Measurements from ENCODE around the gene CDH13.

CDH13 gene

DNA sequence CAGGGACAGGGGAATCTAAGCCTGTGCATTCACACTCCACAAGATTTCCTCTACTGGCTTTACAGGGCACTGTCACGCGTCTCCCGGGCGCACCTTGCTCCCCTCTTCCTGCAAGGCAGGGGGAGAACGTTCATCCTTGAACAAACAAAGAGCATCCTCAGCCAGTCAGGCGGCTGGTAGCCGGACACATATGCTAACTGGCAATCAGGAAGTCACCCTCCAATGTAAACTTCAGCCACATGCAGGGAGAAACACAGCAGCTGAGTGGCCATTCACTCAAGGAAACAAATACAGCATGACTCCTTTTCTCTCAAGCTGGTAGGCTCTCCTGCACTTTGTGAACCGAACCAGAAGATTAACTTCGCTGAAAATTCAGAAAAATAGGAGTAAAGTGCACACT is 1170.2 kb downstream of the CDH13 start:
- DNase-seq: no peak

DNA sequence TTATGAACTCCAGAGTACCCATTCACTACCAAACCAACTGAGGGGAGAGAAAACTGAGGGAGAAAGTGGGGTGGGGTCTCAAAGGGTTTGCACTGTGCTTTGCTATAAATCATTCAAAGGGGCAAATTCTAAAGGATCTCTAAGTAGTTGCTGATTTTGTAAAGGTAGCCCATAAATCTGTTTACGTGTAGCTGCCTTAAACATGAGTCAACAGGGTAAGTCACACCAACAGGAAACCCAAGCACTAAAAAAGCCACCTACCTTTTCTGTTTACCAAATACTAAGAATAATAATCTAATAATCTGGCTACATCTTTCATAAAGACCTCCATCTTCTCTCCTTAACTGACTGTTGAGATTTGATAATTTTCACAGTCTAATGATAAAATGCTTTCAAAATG is 1172.6 kb downstream of the CDH13 start:
- DNase-seq: no peak

DNA sequence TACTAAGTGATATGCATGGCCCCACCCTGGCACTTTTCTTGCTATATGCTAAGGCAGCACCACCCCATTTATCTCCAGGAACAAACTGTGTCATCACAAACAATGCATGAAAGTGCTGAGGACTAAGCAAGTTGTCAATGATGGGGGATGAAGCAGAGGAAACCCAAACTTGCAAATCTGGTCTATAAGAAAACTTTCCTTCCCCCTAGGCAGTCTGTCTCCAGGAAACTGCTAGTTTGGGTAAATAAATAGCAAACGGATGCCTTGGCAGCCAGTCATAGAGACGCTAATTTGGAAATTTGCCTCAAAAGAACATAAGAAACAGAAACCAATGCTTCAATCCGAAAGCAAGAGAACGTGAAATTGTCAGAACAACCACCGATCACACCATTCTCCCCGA is 1175.4 kb downstream of the CDH13 start:
- no peak for DNase-seq

DNA sequence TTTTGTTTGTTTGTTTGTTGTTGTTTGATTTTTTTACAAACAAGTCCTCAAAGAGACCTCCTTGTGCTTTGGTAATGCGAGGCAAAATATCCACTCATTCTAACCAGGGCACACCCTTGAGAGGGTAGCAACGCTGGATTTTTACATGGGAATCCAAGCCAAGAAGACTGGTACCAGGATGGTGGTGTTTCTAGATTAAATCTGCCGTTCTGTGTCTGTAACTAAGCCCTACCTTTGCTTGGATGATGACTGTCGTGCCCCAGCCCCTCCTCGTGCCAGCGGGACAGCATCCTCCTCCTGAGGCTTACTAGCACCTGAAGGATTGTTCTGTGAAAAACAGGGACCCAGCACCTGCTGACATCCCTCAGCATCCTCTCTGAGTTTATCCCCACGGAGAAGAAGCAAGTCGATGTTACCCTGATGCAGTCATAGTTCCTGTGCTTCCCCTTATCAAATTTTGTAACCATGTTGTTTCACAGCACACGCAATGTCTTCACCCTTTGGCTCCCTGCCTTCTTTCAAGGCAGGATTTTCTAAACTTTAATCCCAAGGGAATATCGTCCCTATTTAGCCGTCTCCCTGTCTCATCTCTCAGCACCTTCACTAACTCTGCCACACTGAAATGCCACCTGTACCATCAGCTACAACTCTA is 1175.9 kb downstream of the CDH13 start:
- DNase-seq: no peak

DNA sequence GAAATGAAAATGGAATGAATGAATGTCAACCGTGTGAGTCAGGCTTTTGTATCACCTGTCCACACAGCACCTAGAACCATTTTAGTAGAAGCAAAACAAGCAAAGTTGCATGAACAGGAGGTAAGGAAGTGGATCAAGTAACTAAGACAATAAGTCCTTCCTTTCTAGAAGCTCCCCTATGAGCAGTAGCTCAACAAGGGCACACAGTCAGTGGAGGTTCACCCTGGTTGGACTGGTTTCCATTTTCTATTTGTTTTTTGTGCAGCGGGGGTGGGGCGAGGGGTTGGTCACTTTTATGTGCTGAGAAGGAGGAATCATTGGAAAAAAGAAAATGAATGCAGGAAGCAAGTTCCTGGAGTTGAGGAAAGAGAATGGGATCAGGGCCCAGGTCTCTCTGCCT is 1177.0 kb downstream of the CDH13 start:
- no peak for DNase-seq

DNA sequence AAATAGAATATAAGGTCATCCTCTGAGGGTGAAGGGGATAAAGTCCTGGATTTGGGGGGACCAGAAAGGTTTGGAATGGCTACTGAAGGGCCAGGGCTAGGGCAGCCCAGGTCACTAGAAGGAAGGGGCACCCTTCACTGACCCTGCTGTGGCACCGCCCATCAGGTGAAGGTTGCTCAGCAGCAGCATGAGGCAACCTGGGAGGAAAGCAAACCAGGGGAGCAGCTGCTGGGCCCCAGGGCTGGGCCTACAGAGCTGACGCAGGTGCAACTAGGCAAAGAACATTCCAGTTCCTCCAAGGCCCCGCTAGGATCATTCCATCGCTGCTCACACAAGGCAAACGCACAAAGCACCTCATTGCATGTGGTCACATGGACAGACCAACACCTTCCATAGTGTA is 1177.6 kb downstream of the CDH13 start:
- DNase-seq: no peak

DNA sequence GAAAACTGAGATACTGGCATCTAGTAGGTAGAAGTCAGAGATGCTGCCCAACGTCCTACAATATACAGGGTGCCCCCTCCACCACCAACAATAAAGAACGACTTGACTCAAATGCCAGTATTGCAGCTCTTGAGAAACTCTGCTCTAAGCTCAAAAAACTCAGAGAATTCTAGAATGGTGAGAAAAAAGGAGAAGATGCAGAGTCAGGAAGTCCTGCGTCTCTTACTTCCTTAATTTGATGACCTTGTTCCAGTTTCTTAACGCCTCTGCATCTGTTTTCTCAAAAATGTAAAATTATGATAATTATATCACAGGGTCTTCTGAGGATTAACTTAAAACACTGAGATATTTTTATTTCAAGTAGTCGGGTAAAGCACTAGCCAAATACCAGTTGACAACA is 1179.3 kb downstream of the CDH13 start:
- DNase-seq: no peak

DNA sequence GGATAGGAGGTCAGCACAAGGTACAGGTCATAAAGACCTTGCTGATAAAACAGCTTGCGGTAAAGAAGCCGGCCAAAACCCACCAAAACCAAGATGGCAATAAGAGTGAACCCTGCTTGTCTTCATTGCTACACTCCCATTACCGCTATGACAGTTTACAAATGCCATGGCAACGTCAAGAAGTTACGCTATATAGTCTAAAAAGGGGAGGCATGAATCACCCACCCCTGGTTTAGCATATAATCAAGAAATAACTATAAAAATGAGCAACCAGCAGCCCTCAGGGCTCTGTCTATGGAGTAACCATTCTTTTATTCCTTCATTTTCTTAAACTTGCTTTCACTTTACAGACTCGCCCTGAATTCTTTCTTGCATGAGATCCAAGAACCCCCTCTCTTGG is 1180.0 kb downstream of the CDH13 start:
- no peak for DNase-seq

DNA sequence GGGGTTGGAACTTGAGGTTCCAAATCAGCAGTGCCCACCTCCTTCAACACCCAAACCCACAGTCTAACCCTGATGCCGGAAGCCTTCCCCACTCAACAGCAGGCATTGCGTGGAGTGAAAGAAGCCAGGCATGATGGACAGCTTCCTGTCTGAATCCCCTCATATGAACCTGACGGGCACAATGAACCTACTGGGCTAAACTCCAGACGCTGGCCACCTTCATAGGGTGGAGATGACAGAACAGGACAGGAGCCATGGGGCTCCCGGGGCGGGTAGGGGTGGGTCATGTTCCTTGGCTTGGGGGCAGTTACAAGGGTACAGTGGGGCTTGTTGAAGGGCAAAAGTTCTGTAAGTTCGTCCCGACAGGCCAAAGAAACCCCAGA is 1180.5 kb downstream of the CDH13 start:
- no peak for DNase-seq

DNA sequence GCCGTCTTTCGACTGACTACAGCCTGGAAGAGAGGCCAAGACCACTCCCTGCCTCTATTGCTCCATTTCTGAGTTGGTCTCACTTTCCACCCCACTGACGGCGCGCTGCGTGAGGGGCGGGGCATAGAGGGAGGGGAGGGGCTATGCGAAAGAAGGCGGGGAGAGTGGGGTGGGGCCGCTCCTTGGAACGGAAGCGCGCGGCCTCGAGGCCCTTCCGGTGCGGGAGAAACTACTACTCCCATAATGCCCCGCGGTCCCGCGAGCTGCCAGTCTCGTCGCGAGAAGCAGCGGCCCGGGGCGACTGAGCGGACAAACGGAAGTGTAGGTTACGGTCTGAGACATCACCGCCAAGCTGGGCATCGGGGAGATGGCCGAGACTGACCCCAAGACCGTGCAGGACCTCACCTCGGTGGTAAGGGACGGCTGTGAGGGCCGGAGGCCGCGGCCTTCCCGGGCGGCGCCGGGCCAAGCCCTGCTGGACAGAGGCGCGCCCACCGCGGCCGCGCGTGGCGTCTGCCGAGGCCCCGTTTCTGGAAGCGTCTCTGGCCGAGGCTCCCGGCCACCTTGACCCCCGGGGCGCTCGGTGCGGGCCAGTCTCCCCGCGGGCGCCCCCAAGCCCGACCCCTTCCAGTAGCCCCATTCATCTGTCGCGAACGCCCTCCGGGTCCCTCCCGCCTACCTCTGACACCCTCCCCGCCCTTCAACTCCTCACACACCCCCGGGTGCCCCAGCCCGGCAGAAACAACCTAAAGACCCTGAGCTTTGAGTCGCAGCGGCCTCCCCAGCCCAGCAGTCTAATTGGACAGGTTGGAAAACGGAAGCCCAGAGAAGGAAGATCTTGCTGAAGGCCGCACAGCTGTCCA is 1181.2 kb downstream of the CDH13 start, which contains the start of gene HSBP1:
TSS of gene HSBP1 (plus strand) at position 269 of the 863 bp plus-strand sequence. CDS start at position 368, 99 bp downstream.
- DNase-seq: peak; percentile 89

DNA sequence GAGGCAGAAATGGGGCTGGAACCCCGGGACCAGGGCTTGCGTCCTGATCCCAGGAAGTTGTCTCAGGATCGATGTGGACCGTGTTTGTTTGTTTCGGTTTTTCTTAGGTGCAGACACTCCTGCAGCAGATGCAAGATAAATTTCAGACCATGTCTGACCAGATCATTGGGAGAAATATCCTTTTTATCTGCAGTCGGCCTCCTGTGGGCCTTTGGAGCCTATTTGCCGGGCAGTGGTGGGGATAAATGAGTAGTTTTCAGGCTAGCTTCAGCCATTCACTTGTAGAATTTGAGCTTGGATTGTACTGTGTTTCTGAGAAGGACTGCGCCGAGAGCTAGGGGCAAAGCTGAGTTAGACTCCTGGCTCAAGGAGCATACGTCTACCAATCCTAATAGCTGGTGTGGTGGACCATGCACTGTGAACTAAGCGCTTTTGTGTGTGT is 1181.8 kb downstream of the CDH13 start:
- no peak for DNase-seq

DNA sequence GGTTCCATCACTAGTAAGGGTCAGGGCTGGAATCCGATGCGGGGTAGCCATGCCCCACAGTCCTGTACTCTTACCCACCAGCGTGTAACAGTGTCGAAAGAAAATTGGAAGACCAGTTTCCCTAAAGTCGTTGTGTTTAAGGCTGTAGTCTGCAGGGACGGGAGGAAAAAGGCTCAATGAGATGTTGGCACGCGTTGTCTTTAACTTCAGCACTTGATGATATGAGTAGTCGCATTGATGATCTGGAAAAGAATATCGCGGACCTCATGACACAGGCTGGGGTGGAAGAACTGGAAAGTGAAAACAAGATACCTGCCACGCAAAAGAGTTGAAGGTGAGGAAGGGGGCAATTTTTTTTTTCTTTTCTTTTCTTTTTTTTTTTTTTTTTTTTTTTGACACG is 1182.3 kb downstream of the CDH13 start:
- no peak for DNase-seq

DNA sequence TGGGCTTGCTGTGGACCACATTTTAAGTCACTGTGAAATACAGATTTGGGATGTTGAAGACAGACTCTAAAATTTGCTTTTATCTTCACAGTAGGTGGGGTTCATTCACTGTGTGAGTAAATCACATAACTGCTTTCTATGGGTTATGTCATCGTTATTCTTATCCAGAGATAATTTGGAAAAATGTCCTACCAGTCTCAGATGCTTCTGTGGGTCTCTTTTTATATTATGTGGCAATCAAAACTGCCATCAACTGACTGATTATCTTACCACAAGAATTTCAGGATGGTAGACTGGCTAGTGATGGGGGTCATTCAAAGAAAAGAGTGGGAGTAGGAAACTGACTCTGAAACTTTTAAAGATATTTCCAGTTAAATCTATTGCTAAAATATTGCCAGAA is 1184.1 kb downstream of the CDH13 start:
- DNase-seq: no peak

DNA sequence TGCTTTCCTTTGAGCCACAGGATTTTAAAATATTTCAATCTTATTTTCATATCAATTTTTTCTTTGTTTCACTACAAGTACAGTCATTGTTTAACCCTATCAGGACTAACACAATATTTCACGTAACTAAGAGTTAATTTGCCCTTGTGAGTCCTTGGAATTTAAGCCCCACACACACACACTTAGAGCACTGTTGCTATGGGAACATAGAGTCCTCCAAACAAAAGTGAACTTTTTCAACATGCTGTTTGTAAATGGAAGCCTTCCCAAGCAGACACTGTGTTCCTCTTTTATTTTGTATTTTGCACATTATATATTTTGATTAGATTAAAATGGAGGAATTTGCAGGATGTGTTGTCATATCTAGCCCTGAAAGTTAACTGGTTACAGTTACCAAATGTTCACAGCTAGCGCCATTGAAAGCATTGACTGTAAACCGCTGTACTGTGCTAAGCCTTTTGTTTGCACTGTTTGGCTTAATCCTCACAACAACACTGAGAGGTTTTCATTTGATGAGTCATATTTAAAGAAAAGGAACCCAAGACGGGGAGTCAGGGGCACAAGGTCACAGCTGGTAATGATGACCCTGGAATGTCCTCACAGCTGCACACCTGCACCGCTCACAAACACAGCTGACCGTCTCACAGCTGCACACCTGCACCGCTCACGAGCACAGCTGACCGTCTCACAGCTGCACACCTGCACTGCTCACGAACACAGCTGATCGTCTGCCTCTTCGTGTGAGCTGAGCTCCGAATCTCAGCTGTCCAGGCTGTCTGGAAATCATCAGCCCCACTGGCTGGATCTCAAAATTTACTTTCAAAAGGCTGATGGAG is 1187.3 kb downstream of the CDH13 start:
- no peak for DNase-seq

DNA sequence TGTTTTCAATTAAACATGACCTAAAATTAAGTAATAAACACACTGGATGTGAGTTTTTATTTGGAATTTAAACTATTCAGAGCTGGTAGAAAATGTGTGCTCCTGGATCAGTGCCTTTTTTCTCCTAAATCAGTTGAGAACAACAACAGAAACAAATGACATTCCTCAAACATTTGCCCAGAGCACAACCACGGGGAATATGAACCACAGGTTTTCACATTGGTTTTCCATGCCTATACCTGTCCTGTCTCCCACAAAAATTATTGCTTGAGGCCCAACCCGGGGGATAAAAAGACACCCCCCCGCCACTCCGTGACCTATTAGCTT is 1187.9 kb downstream of the CDH13 start:
- no peak for DNase-seq

DNA sequence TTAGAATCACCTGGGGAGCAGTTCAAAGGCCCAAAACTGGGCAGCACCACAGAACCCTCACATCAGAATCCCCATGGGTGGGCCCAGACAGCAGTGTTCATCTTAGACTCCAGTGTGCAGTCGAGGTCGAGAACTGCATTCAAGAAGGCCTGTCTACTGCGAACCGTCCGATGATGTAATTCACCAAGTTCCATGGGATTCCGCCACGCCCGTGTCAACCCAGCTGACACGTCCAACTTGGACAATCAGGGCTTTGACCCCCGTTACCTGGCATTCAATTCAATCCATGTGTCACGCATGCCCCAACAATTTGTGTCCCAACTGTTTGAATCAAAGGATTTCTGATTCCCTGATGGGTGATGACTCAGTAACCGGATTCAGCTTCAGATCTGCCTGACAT is 1190.3 kb downstream of the CDH13 start:
- DNase-seq: no peak

DNA sequence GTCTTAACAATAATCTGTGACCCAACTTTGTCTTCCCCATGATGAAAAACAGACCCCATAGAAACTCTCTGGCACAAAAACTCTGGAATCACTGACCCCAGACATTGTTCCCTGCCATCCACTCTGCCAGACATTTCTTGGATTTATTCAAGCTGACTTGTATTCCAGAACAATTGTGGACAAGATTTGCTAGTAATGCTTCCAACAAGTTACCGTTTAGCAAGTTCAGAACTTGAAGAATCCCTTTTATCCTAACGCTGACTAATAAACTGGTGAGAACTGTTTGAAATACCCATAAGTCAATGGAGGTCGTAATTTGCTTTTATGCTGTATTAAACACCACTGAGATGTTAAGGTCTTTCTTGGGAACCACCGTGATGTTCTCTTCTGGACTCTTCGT is 1191.5 kb downstream of the CDH13 start:
- DNase-seq: no peak

DNA sequence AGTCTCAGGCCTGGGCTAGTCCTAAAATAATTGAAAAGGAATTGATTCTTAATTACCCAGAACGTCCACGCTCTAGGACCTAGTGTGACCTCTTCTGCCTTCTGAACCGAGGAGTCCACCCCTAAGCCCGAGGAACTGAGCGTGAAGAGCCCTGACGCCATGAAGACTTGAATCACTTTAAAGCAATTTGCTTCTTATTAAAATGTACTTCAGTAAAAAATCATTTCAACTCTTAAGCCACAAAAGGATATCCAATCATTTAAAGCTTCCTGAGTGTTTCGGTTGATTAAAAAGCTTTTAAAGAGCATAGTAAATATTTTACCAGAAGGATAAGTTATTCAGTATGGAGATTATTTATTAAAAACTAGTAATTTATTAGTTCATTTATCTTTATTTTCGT is 1192.6 kb downstream of the CDH13 start:
- DNase-seq: no peak

DNA sequence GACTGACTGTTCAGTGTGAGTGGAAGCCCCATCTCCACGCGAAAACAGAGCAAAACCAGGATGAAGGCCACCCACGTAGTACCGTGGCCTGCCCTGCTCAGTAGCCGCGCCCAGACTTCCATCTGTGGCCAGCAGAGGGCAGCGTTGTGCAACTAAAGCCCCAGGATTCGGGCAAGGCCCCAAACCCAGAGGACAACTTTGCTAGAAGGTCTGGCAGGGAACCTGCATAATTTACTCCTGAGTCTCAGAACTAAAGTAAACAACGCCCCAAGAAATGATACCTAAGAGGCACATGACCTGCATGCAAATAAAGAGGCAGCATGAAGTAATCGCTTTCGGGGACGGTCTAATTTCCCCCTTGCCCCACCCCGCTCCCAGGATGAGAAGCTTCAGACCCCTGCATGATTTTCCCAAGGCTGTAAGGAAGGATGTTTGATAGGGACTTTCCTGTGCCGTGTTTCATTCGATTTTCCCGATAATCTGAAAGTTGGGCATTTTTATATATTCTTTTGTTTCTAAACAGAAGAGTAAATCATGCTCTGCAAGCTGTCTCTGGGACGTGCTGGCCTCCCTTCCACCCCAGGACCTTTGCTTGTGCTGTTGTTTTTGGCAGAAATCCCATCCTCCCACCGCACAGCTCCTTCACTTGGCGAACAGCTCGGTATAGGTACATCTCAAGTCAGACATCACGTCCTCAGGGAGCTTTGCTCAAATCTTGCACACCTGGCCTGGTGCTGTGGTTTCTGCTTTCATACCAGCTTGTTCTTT is 1199.6 kb downstream of the CDH13 start:
- DNase-seq: peak; percentile 66

DNA sequence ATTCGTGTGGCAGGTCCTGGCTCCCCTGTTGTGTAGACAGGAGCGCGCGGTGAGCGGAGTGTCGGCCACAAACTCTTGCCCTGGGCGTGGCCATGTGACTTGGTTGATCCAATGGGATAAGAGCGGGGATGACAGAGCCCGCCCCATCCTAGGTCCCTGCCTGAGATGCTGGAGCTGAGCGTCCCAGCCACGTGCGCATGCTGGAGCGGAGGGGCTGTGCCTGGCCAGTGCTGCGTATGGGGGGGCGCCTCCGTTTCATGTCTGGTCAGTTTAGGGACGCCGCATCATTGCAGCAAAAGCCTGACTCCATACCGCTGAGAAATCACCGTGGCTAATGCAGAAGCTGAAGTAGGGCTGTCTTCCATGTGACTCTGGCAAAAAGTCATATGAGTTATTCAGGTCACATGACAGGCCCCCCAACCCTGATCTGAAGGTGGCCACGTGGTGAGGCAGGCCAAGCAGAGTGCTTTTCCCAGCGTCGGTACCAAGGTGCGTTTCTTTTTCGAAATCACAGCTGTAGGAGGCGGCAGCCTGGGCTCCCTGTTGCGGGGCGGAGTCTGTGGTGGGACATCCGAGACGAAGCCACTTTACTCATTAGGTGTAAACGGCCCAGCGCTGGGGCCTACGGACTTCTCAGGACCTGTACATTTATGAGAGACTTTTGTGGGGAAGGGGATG is 1203.5 kb downstream of the CDH13 start:
- no peak for DNase-seq

DNA sequence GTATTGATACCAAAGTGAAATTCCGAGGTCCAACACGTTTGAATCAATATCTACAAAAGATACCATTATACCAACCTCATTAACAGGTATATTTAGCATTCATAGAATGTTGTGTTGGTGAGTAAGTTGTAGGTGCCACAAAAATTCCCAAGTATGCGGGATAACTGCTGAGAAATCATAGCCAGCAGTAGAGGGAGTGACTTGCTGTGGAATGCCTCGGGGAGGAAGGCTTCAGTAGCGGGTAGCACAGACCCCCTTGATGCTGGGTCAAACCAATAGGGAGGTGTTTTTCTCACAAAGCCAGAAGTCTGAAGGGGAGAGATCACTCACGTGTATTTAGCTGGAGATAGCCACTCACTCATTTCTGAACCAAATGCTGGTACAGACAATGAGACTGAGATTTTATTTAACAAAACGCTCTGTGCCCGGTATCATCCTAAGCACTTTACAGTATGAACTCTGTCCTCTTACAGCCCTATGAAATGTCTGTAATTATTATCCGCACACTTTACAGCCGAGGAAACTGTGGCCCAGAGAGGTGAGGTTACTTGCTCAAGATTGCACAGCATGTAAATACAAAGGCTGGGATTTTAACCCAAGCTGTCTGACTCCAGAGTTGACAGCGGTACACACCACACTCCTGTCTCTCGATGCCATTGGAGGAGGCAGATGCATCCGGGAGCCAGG is 1204.1 kb downstream of the CDH13 start:
- no peak for DNase-seq

All from effector CD8-positive, alpha-beta T cell (primary cell).